Upper lobe of left lung (tissue), 4 donors: ENCODE measurements around the gene SLC25A11.

Experiments used
- EP300 ChIP-seq, 4 donors: sonication (generic); formaldehyde crosslinking; IDR thresholded peaks; one replicate each; pipeline ENCODE4 v1.5.1; 2017; ENCODE audit warnings: antibody characterized with exemption in 4 of 4, control low read depth in 2 of 4
- POLR2A ChIP-seq, 4 donors: fragments of 450-650 bp; IDR thresholded peaks; one replicate each; pipeline ENCODE4 v1.5.1; 2016 to 2017; ENCODE audit warnings: antibody characterized with exemption in 4 of 4, mild to moderate bottlenecking in 2 of 4

DNA sequence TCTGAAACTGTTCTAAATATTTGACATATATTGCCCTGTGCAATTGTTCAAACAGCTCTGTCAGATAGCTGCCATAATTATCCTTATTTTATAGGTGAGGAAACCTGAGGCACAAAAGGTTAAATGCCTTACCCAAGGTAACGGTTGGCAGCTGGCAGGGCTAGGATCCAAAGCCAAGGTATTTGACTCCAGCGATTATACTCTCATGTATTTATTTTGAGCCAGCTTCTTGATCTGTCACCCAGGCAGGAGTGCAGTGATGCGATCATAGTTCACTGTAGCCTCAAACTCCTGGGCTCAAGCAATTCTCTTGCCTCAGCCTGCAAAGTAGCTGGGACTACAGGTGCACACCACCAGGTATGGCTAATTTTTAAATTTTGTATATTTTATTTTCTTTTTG lies 18.3 kb upstream of the SLC25A11 start:
- TF ChIP-seq EP300 (IDR thresholded peaks at IDR 0.05) (no peak), POLR2A (IDR thresholded peaks at IDR 0.05) (no peak)
